ENCODE results near the gene MANEAL.

MANEAL gene

GRCh38 chr1:37755290-37755689, 38.4 kb upstream of the MANEAL start:
- H3K4me3 ChIP-seq (ENCODE audit: control insufficient read depth, low read depth, low read length): no peak overlapping the region
- no peak for TF ChIP-seq CTCF (conservative IDR thresholded peaks at IDR 0.05; ENCODE audit: control insufficient read depth, insufficient read depth, low read depth, low read length)
- DNase-seq (ENCODE audit: low read depth): no peak

GRCh38 chr1:37755951-37756560, 37.6 kb upstream of the MANEAL start:
- H3K4me3 ChIP-seq (ENCODE audit: control insufficient read depth, low read depth, low read length): no peak overlapping the region
- no peak for TF ChIP-seq CTCF (conservative IDR thresholded peaks at IDR 0.05; ENCODE audit: control insufficient read depth, insufficient read depth, low read depth, low read length)
- DNase-seq (ENCODE audit: low read depth): no peak

- TF ChIP-seq CTCF (conservative IDR thresholded peaks at IDR 0.05; ENCODE audit: control insufficient read depth, insufficient read depth, low read depth, low read length): no peak
- no peak for DNase-seq (ENCODE audit: low read depth)
- no peak overlapping the region for H3K4me3 ChIP-seq (ENCODE audit: control insufficient read depth, low read depth, low read length)
These were observed 34.2 kb upstream of the MANEAL start for GRCh38 chr1:37759451-37759850.

GRCh38 chr1:37761416-37762095, 32.1 kb upstream of the MANEAL start:
- DNase-seq (ENCODE audit: low read depth): no peak
- H3K4me3 ChIP-seq (ENCODE audit: control insufficient read depth, low read depth, low read length): no peak overlapping the region
- no peak for TF ChIP-seq CTCF (conservative IDR thresholded peaks at IDR 0.05; ENCODE audit: control insufficient read depth, insufficient read depth, low read depth, low read length)

GRCh38 chr1:37762516-37762915, 31.1 kb upstream of the MANEAL start:
- no peak for TF ChIP-seq CTCF (conservative IDR thresholded peaks at IDR 0.05; ENCODE audit: control insufficient read depth, insufficient read depth, low read depth, low read length)
- no peak overlapping the region for H3K4me3 ChIP-seq (ENCODE audit: control insufficient read depth, low read depth, low read length)
- DNase-seq (ENCODE audit: low read depth): no peak

GRCh38 chr1:37763791-37764413, 29.7 kb upstream of the MANEAL start:
- TF ChIP-seq CTCF (conservative IDR thresholded peaks at IDR 0.05; ENCODE audit: control insufficient read depth, insufficient read depth, low read depth, low read length): no peak
- DNase-seq (ENCODE audit: low read depth): no peak
- no peak overlapping the region for H3K4me3 ChIP-seq (ENCODE audit: control insufficient read depth, low read depth, low read length)

Measured in fibroblast of mammary gland (primary cell).